LHCN-M2 (cell line): ENCODE measurements around the gene SYCP1. TPM values are rescaled to one million over a fixed set of nuclear protein-coding genes. Genes with fewer than 3 reads are reported as not detected.
"Not testable (repeated sequence)": the region's sequence is repeated elsewhere in the genome, so short reads cannot be mapped to it uniquely, and the experiment has no call there.

Source experiments
- DNase-seq: peaks from one replicate; pipeline ENCODE4 v3.0.0-alpha.2; 2012; ENCODE audit warnings: low read depth
- polyA plus RNA-seq: library from polyadenylated mRNA; unstranded; fragments of >200 nt; gene quantifications from one replicate; pipeline ENCODE4 v1.2.1, GENCODE V29; 2012; ENCODE audit warnings: missing spikeins
- total RNA-seq: library from RNA; depleted of rRNA; stranded (reverse); fragments of >200 nt; gene quantifications from 2 replicates; pipeline ENCODE4 v1.2.3, GENCODE V29; 2014; rRNA removed

Gene SYCP1
- not detected in 2 replicates for total RNA-seq
- polyA plus RNA-seq, result not detected

- DNase-seq, result peak; percentile 0
Observed at GRCh38 chr1:114854693-114855320, at the start of gene SYCP1. TSS of gene SYCP1 (plus strand) at chr1:114854863. CDS start at chr1:114855465, 602 bp downstream.

- DNase-seq, result no peak
Observed at GRCh38 chr1:114819869-114820268, 34.8 kb upstream of the SYCP1 start.

- DNase-seq, result no peak
Observed at GRCh38 chr1:114820392-114820791, 34.3 kb upstream of the SYCP1 start.

GRCh38 chr1:114821978-114822377 lies 32.7 kb upstream of the SYCP1 start:
- no peak for DNase-seq

GRCh38 chr1:114828251-114828650 lies 26.4 kb upstream of the SYCP1 start:
- DNase-seq, result peak; percentile 31

- not testable (repeated sequence) for DNase-seq
Observed at GRCh38 chr1:114830075-114830474, 24.6 kb upstream of the SYCP1 start.

GRCh38 chr1:114831276-114831994 lies 23.2 kb upstream of the SYCP1 start:
- DNase-seq, result no peak

GRCh38 chr1:114832057-114832456 lies 22.6 kb upstream of the SYCP1 start:
- DNase-seq, result no peak

GRCh38 chr1:114833421-114833820 lies 21.2 kb upstream of the SYCP1 start:
- peak; percentile 6 for DNase-seq

GRCh38 chr1:114844270-114844669 lies 10.4 kb upstream of the SYCP1 start:
- no peak for DNase-seq

GRCh38 chr1:114853584-114853983 lies 1.1 kb upstream of the SYCP1 start:
- DNase-seq, result no peak

- no peak for DNase-seq
Observed at GRCh38 chr1:114861384-114861783, 6.7 kb downstream of the SYCP1 start.

- DNase-seq, result no peak
Observed at GRCh38 chr1:114892194-114892918, 37.7 kb downstream of the SYCP1 start.

GRCh38 chr1:114896795-114897194 lies 42.1 kb downstream of the SYCP1 start:
- no peak for DNase-seq

- DNase-seq, result no peak
Observed at GRCh38 chr1:114901814-114902213, 47.2 kb downstream of the SYCP1 start.

GRCh38 chr1:114902343-114902742 lies 47.7 kb downstream of the SYCP1 start:
- DNase-seq, result no peak

- DNase-seq, result no peak
Observed at GRCh38 chr1:114903480-114903879, 48.8 kb downstream of the SYCP1 start.

- not testable (repeated sequence) for DNase-seq
Observed at GRCh38 chr1:114915720-114916119, 61.1 kb downstream of the SYCP1 start.

GRCh38 chr1:114926607-114927006 lies 71.9 kb downstream of the SYCP1 start:
- no peak for DNase-seq

- DNase-seq, result no peak
Observed at GRCh38 chr1:114927401-114927800, 72.7 kb downstream of the SYCP1 start.

GRCh38 chr1:114956570-114956969 lies 101.9 kb downstream of the SYCP1 start:
- peak; percentile 2 for DNase-seq

GRCh38 chr1:114959423-114959822 lies 104.8 kb downstream of the SYCP1 start:
- no peak for DNase-seq
